GM21825 (cell line): ENCODE results near the gene SCN3A.

Source experiments
- ATAC-seq: cut with Tn5 transposase; IDR thresholded peaks from one replicate; pipeline ENCODE4 v1.9.1; 2021; ENCODE audit warnings: mild to moderate bottlenecking, moderate library complexity; ENCODE audit not compliant: unreplicated experiment

Gene SCN3A

DNA sequence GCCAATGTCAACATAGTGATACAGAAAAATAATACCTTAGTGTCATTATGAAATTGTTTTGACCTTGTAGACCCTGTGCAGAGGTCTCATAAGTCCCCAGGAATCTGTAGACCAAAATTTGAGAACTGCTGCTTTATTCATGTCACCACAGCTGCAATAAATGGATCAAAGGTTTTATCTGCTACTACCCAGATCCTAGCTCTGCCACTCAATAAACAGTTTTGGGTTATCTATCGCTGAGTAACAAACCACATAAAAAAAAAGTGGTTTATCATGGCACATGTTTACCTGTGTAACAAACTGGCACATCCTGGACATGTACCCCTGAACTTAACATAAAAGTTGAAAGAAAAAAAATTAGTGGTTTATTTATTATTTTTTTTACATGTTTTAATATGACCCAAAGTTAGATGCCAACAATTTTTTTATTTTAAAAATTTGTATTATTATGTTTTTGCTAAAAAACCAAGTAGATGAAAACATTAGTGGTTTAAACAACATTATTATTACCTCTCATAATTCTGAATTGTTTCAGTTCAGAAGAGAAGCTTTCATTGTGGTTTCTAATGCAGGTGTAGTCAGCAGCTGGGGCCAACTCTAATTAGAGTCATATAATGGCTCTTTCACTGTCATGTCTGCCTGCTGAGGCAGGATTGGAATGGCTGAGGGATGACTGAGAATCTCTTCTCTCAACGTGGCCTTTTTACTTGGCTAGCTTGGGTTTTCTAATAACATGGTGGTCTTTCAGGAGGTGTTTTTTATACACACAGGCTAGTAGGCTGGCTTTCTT, 145.2 kb downstream of the SCN3A start:
- no peak for ATAC-seq

DNA sequence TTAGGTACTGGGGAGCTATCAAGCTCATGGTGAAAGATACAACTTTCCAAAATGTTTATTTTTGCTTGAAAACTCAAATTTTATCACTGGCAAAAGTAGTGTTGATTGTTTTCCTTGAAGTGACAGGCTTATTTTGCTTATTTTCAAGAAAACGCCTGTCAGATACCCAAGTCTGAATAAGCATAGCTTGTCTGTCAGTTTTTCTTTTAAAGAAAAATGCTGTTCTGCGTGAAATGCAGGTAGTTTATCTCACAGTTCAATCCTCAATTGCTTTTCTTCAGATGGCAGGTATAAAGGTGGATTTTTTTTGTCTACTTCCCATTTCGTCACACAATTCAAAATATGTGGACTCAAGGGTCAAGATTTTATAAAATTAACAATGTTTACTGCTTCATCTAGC, 145.9 kb downstream of the SCN3A start:
- no peak for ATAC-seq

DNA sequence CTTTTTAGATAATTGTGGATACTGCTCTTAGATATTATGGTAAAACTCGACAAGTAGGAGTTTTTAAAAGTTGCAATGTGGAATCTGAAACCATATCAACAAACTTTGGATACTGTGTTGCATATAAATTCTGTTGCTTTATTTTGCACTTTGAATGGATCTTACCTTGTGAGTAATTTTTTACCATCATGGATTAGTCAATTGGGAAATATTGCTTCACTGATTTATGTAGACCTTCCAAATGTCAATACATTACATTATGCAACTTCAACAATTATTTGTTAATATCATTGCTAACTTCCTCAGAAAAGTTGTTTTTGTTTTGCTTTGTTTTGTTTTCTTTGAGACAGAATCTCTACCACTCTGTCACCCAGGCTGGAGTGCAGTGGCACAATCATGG, 146.5 kb downstream of the SCN3A start:
- ATAC-seq: no peak

DNA sequence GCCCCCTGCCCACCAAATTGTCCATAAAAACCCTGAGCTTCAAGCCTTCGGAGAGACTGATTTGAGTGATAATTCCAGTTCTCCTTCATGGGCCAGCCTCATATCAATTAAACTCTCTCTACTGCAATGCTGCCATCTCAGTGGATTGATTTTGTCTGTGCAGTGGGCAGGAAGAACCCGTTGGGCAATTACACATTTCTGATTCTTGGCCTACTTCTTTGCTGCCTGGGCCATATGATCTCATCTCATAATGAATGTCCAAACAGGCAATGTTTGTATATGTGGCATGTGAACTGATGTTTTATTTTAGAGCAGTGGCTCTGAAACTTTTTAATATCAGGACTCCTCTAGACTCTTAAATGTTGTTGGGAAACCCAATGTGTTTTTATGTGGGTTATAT, 147.3 kb downstream of the SCN3A start:
- no peak for ATAC-seq

DNA sequence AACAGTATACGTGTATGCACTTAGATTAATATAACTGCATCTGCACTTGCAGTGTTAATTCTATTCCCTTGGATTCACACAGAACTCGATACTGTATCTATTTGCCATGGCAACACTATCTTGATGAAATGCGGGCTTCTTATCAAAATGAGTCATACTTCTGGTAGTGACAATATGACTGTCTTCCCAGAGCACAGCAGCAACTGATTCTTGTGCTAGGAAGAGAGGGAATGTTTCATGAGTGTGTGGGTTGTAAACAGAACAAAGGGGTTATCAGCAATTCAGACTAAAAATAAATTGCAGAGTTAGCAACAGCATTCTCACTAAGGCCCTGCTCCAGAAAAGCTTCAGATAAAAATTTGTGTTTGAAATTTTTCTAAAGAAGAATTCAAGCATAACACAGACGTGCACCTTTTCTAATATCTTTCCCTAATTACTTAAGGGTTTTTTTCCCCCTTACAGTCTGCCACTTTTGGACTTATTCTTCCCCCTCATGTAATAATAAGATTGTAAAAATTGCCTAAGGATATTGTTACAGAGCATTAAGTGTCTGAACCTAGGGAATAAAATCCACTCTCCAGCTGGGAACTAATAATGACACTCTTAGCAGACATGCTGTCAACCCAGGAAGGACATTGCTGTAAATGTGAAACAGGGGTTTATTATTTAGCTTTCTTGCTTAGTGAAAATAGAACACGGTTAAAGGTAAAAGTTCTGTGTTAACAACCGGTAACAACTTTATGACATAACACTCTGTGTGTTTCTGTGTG, 148.6 kb downstream of the SCN3A start:
- no peak for ATAC-seq

DNA sequence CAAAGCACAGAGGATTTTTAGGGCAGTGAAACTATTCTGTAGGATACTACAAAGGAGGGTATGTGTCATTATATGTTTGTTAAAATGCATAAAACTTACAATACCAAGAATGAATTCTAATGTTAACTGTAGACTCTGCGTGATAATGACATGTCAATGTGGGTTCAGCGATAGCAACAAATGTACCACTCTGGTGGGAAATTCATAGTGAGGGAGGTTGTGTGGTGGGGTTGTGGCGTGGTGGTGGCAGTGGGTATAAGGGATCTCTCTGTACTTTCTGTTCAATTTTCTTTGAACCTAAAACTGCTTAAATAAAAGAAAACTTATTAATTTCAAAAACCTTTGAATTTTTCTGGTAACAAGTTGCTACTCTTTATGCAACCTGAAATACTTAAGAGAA, 149.2 kb downstream of the SCN3A start:
- ATAC-seq: no peak

DNA sequence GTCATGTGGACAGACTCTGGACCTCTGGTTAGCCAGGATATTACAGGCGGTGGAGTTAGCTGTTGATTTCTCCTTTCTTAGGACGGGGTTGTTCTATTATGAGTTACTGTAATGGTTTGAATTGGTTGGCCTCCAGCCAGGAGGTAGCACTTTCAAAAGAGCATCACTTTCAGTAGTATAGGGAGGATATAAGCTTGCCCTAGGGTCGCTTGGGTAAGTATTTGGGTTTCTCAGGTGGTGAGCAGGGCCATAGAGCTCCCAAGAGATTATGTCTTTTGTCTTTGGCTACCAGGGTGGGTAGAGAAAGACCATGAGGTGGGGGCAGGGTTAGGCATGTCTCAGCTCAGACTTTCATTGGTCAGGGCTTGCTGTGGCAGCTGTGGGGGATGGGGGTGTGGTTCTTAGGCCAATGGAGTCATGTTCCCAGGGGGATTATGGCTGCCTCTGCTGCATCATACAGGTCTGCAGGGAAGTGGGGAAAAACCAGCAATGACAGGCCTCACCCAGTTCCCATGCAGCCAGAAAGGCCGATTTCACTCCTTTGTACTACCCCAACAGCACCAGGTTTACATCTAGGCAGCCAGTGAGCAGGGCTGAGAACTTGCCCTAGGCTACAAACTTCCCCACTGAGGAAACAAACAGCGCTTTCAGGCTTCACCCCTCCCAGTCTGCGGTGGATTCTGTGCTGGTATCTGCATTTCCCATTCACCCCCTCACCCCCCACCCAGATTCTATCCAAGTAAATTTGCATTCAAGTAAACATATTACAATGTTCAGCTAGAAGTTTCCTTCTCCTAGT, 159.1 kb downstream of the SCN3A start:
- no peak for ATAC-seq
